BLaER1 (cell line): ENCODE measurements around the gene NR3C1.

Experiments used
- H3K27ac ChIP-seq: shearing (Covaris generic); formaldehyde crosslinking; 2 replicates; pipeline ENCODE4 v1.8.1; 2022
- H3K27me3 ChIP-seq: shearing (Covaris generic); formaldehyde crosslinking; 2 replicates; pipeline ENCODE4 v1.8.1; 2022
- H3K36me3 ChIP-seq: shearing (Covaris generic); formaldehyde crosslinking; 2 replicates; pipeline ENCODE4 v1.8.1; 2022
- H3K4me1 ChIP-seq: shearing (Covaris generic); formaldehyde crosslinking; 2 replicates; pipeline ENCODE4 v1.8.1; 2022
- H3K4me2 ChIP-seq: shearing (Covaris generic); formaldehyde crosslinking; 2 replicates; pipeline ENCODE4 v1.8.1; 2022
- H3K4me3 ChIP-seq: shearing (Covaris generic); formaldehyde crosslinking; 2 replicates; pipeline ENCODE4 v1.8.1; 2022
- H3K9ac ChIP-seq: shearing (Covaris generic); formaldehyde crosslinking; 2 replicates; pipeline ENCODE4 v1.8.1; 2022
- H3K9me3 ChIP-seq: shearing (Covaris generic); formaldehyde crosslinking; 2 replicates; pipeline ENCODE4 v1.8.1; 2022
- H4K20me1 ChIP-seq: shearing (Covaris generic); formaldehyde crosslinking; 2 replicates; pipeline ENCODE4 v1.8.1; 2022
- Cebpa-rat ChIP-seq: shearing (Covaris generic); IDR thresholded peaks from 2 replicates; pipeline ENCODE4 v1.8.1; 2022

Gene NR3C1

DNA sequence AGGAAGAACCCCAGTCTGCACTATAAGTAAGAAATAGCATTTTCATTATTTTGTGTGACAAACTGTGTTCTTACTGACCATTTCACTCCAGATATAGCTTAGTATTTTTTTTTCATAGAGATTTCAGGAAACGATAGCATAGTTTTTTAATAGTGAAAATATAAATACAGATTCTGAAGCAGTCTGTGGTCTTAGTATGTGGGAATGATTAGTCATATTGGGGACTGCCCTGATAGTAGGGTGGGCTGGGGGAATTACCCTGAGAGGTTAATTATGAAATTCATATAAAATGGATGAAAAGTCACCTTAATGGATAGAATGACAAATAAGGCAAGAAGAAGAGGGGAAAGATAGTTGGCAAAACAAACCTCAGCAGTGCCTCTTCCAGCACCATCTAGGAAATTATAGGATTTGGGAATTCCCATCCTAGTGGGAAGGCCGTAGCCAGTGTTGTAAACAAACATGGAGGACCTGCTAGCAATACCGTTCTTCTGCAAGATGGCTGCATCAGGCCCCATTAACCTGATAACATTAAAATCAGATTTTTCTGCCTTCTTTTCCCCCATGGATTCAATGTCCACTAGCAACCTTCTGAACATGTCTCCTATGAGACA, 23.7 kb upstream of the NR3C1 start:
- no peak overlapping the region for H3K4me3 ChIP-seq
- H3K9ac ChIP-seq = no peak overlapping the region
- TF ChIP-seq Cebpa-rat = no peak
- no peak overlapping the region for H3K27ac ChIP-seq
- no peaks in the 10 kb centered on the region for H3K27me3 ChIP-seq
- H4K20me1 ChIP-seq = no peaks in the 10 kb centered on the region
- H3K4me2 ChIP-seq = no peak overlapping the region
- H3K9me3 ChIP-seq = no peaks in the 10 kb centered on the region
- H3K36me3 ChIP-seq = no peaks in the 10 kb centered on the region
- H3K4me1 ChIP-seq = no peaks in the 10 kb centered on the region

- Histone ChIP-seq H3K27ac (no peak overlapping the region), H3K27me3 (no peaks in the 10 kb centered on the region), H3K9ac (no peak overlapping the region), H3K4me3 (no peak overlapping the region), H3K4me1 (no peaks in the 10 kb centered on the region), H3K9me3 (no peaks in the 10 kb centered on the region), H4K20me1 (no peaks in the 10 kb centered on the region), H3K36me3 (no peaks in the 10 kb centered on the region), H3K4me2 (no peak overlapping the region)
- TF ChIP-seq Cebpa-rat = no peak
These were observed 23.0 kb upstream of the NR3C1 start for GRCh38 chr5:143426437-143426991.

- Histone ChIP-seq H3K9ac (no peak overlapping the region), H3K27ac (no peak overlapping the region), H4K20me1 (no peaks in the 10 kb centered on the region), H3K4me1 (no peaks in the 10 kb centered on the region), H3K4me3 (no peak overlapping the region), H3K9me3 (no peaks in the 10 kb centered on the region), H3K36me3 (no peaks in the 10 kb centered on the region), H3K27me3 (no peaks in the 10 kb centered on the region), H3K4me2 (no peak overlapping the region)
- TF ChIP-seq Cebpa-rat = no peak
These were observed 22.3 kb upstream of the NR3C1 start for GRCh38 chr5:143425835-143426234.

DNA sequence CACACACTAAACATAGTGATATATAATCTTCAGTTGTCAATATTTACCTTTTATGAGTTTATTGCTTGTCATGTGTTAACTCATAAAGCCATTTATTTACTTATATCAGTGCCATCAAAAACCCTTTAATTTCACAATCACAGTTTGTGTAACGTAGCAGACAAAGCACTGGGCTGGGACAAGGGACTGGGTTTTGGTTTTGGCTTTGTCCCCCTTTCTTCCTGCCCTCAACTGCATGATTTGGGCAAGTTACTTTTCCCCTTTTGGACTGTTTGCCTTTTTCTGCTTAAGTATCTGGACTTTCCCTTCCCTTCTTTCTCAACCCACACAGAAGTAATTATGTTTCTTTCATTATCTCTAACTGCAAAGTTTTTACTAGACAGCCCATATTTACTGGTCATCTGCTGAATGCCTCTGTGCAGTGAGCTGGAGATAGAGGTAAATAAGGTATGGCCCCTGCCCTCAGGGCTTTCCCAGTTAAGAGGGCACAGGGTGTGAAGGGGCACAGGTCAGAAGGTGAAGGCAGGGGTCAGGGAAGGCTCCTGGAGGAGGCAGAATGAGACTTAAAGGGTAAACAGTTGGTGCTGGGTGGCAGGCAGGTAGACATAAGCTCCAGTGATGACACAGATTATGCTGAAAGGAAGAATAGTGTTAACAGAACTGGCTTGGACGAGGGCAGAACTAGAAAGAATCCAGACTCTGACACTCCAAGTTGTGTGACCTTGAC, 14.8 kb upstream of the NR3C1 start:
- Histone ChIP-seq H3K4me2 (no peak overlapping the region), H3K36me3 (no peaks in the 10 kb centered on the region), H4K20me1 (no peaks in the 10 kb centered on the region), H3K4me3 (no peak overlapping the region), H3K4me1 (no peaks in the 10 kb centered on the region), H3K9me3 (no peaks in the 10 kb centered on the region), H3K9ac (no peak overlapping the region), H3K27me3 (no peaks in the 10 kb centered on the region), H3K27ac (no peak overlapping the region)
- no peak for TF ChIP-seq Cebpa-rat

GRCh38 chr5:143417503-143418139, 14.1 kb upstream of the NR3C1 start:
- Histone ChIP-seq H4K20me1 (no peaks in the 10 kb centered on the region), H3K27ac (no peak overlapping the region), H3K9me3 (no peaks in the 10 kb centered on the region), H3K4me1 (no peaks in the 10 kb centered on the region), H3K27me3 (no peaks in the 10 kb centered on the region), H3K9ac (no peak overlapping the region), H3K4me2 (no peak overlapping the region), H3K36me3 (no peaks in the 10 kb centered on the region), H3K4me3 (no peak overlapping the region)
- no peak for TF ChIP-seq Cebpa-rat

DNA sequence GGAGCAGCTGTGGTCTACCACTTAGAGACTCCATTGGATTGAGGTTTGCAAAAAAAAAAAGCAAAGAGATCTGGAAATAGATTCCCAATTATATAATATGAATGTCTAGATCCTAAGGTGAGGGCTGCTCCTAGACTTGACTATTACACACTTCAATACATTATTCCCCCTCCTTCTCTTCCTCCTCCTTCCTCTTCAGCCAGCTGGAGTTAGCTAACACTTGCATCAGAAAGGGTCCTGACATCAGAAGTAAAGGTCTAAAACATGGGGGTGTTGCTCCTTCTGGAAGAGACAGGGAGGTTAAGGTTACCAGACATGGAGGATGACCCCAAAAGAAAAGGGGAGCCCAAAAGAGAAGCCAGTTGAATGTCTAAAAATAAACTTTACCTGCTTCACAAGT, 12.9 kb upstream of the NR3C1 start:
- no peaks in the 10 kb centered on the region for H4K20me1 ChIP-seq
- no peak for TF ChIP-seq Cebpa-rat
- no peak overlapping the region for H3K4me3 ChIP-seq
- no peaks in the 10 kb centered on the region for H3K4me1 ChIP-seq
- H3K9me3 ChIP-seq = no peaks in the 10 kb centered on the region
- no peaks in the 10 kb centered on the region for H3K27me3 ChIP-seq
- H3K27ac ChIP-seq = no peak overlapping the region
- H3K9ac ChIP-seq = no peak overlapping the region
- no peak overlapping the region for H3K4me2 ChIP-seq
- no peaks in the 10 kb centered on the region for H3K36me3 ChIP-seq

GRCh38 chr5:143413958-143414669, 10.6 kb upstream of the NR3C1 start:
- H3K4me1 ChIP-seq = no peaks in the 10 kb centered on the region
- no peak for TF ChIP-seq Cebpa-rat
- H3K9me3 ChIP-seq = no peaks in the 10 kb centered on the region
- H3K4me3 ChIP-seq = no peak overlapping the region
- no peaks in the 10 kb centered on the region for H3K27me3 ChIP-seq
- H4K20me1 ChIP-seq = no peaks in the 10 kb centered on the region
- no peak overlapping the region for H3K27ac ChIP-seq
- no peaks in the 10 kb centered on the region for H3K36me3 ChIP-seq
- H3K4me2 ChIP-seq = no peak overlapping the region
- H3K9ac ChIP-seq = no peak overlapping the region

DNA sequence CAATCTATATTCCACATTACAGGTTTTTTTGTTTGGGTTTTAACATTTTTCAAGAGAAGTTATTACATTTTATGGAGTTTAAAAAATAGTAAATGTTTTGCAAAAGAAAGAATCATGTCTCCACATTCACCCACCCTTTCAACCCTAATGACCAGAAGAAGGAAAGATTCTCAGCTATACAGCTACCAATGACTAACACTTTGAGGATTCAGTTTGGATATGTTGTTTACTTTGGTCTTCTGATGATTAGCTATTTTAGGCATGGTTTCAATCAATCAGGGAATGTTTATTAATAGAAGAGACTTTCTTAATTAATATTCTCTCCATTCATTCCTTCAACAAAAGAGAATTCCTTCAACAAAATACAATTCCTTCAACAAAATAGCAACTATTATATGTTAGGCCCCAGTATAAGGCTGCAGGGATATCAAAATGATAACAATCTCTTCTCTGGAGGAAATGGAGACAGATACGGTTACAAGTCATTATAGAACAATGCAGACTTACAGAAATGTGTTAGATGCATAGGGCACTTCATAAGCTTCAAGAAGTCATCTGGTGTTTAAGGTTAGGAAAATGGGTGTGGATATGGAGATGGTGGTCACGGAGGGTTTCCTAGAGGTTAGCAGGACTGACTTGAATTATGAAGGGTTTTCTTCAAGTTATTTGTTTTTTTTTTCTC, 9.3 kb upstream of the NR3C1 start:
- H3K4me2 ChIP-seq = no peak overlapping the region
- no peak overlapping the region for H3K27ac ChIP-seq
- no peak overlapping the region for H3K9ac ChIP-seq
- H3K9me3 ChIP-seq = no peaks in the 10 kb centered on the region
- H4K20me1 ChIP-seq = no peaks in the 10 kb centered on the region
- no peak overlapping the region for H3K4me3 ChIP-seq
- H3K36me3 ChIP-seq = no peaks in the 10 kb centered on the region
- TF ChIP-seq Cebpa-rat = no peak
- H3K27me3 ChIP-seq = no peaks in the 10 kb centered on the region
- H3K4me1 ChIP-seq = no peaks in the 10 kb centered on the region

GRCh38 chr5:143409926-143410325, 6.4 kb upstream of the NR3C1 start:
- no peaks in the 10 kb centered on the region for H3K27me3 ChIP-seq
- no peaks in the 10 kb centered on the region for H3K4me1 ChIP-seq
- no peaks in the 10 kb centered on the region for H3K9me3 ChIP-seq
- H3K4me2 ChIP-seq = no peak overlapping the region
- no peaks in the 10 kb centered on the region for H3K36me3 ChIP-seq
- no peak overlapping the region for H3K9ac ChIP-seq
- no peaks in the 10 kb centered on the region for H4K20me1 ChIP-seq
- TF ChIP-seq Cebpa-rat = no peak
- H3K27ac ChIP-seq = no peak overlapping the region
- H3K4me3 ChIP-seq = no peak overlapping the region
